Left ventricle myocardium inferior (tissue), 1 donor: Measurements from ENCODE around the gene SIRT2. TPM values are rescaled to one million over a fixed set of nuclear protein-coding genes. Genes with fewer than 3 reads are reported as not detected.

ENCODE experiments used
- DNase-seq: peaks from one replicate; pipeline ENCODE4 v3.0.0-alpha.2; 2020
- H3K27ac ChIP-seq: fragments of 200-600 bp; replicated peaks from 2 replicates; pipeline ENCODE4 v1.8.0; 2021
- H3K27me3 ChIP-seq: fragments of 200-600 bp; 2 replicates; pipeline ENCODE4 v1.8.0; 2021; ENCODE audit warnings: low read depth
- H3K36me3 ChIP-seq: fragments of 200-600 bp; 2 replicates; pipeline ENCODE4 v1.8.0; 2021
- H3K4me1 ChIP-seq: fragments of 200-600 bp; 2 replicates; pipeline ENCODE4 v1.8.0; 2021
- H3K4me3 ChIP-seq: fragments of 200-600 bp; 2 replicates; pipeline ENCODE4 v1.8.0; 2021; ENCODE audit warnings: mild to moderate bottlenecking, moderate library complexity
- H3K9me3 ChIP-seq: fragments of 200-600 bp; replicated peaks from 2 replicates; pipeline ENCODE4 v1.8.0; 2021
- intact Hi-C: fragments of 100-400 bp; cut with micrococcal nuclease; formaldehyde crosslinking; loops from one replicate; pipeline ENCODE4 v1.11.0; 2022
- total RNA-seq: library from RNA; stranded (reverse); fragmentation: NEBNext Ultra II Directional; extraction: Animal tissue kit (Norgen Biotek cat#: 25700); gene quantifications from one replicate; pipeline ENCODE4 v1.2.1, GENCODE V29; 2021
- TF ChIP-seq, protein P1 (sequence below): fragments of 200-600 bp; IDR thresholded peaks from 2 replicates; pipeline ENCODE4 v1.8.0; 2021; ENCODE audit warnings: antibody characterized with exemption, mild to moderate bottlenecking, borderline replicate concordance
- donor health status: DM: no; HTN: yes; CAD: no; lungs with severe emphysema.

Gene SIRT2
- total RNA-seq, 1 donor from 2014 or later = 99.0 TPM

DNA sequence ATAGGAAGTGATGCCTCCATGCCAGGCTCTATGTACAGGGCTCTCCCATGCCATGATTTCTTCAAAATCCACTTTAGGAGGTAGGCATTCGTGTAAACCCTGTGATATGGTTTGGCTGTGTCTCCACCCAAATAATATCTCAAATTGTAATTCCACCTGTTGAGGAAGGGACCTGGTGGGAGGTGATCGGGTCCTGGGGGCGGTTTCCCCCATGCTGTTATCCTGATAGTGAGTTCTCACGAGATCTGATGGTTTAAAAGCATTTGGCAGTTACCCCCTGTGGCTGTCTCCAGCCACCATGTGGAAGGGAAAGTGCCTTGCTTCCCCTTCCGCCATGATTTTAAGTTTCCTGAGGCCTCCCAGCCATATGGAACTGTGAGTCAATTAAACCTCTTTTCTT is 23.1 kb upstream of the SIRT2 start:
- no peak for DNase-seq
- intact Hi-C loops = no loop called here
- H3K9me3 ChIP-seq = no peaks in the 10 kb centered on the region
- no peaks in the 10 kb centered on the region for H3K27me3 ChIP-seq
- no peak overlapping the region for H3K27ac ChIP-seq
- no peaks in the 10 kb centered on the region for H3K4me1 ChIP-seq
- peaks cover 35% of the 10 kb centered on the region for H3K36me3 ChIP-seq
- TF ChIP-seq, protein P1, sequence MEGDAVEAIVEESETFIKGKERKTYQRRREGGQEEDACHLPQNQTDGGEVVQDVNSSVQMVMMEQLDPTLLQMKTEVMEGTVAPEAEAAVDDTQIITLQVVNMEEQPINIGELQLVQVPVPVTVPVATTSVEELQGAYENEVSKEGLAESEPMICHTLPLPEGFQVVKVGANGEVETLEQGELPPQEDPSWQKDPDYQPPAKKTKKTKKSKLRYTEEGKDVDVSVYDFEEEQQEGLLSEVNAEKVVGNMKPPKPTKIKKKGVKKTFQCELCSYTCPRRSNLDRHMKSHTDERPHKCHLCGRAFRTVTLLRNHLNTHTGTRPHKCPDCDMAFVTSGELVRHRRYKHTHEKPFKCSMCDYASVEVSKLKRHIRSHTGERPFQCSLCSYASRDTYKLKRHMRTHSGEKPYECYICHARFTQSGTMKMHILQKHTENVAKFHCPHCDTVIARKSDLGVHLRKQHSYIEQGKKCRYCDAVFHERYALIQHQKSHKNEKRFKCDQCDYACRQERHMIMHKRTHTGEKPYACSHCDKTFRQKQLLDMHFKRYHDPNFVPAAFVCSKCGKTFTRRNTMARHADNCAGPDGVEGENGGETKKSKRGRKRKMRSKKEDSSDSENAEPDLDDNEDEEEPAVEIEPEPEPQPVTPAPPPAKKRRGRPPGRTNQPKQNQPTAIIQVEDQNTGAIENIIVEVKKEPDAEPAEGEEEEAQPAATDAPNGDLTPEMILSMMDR = no peak
- H3K4me3 ChIP-seq = no peak overlapping the region

GRCh38 chr19:38921420-38922274 is 22.2 kb upstream of the SIRT2 start:
- intact Hi-C loops = no loop called here
- no peaks in the 10 kb centered on the region for H3K27me3 ChIP-seq
- DNase-seq = no peak
- H3K27ac ChIP-seq = no peak overlapping the region
- H3K4me1 ChIP-seq = no peaks in the 10 kb centered on the region
- peaks cover 35% of the 10 kb centered on the region for H3K36me3 ChIP-seq
- H3K9me3 ChIP-seq = no peaks in the 10 kb centered on the region
- H3K4me3 ChIP-seq = no peak overlapping the region
- TF ChIP-seq, protein P1 = no peak

GRCh38 chr19:38920602-38921419 is 21.4 kb upstream of the SIRT2 start:
- no peaks in the 10 kb centered on the region for H3K27me3 ChIP-seq
- intact Hi-C loops = no loop called here
- DNase-seq = no peak
- no peak overlapping the region for H3K4me3 ChIP-seq
- TF ChIP-seq, protein P1 = no peak
- peaks cover 35% of the 10 kb centered on the region for H3K36me3 ChIP-seq
- H3K4me1 ChIP-seq = no peaks in the 10 kb centered on the region
- H3K27ac ChIP-seq = no peak overlapping the region
- H3K9me3 ChIP-seq = no peaks in the 10 kb centered on the region

GRCh38 chr19:38919837-38920601 is 20.6 kb upstream of the SIRT2 start:
- intact Hi-C loops = no loop called here
- no peak for DNase-seq
- Histone ChIP-seq H3K9me3 (no peaks in the 10 kb centered on the region), H3K27ac (no peak overlapping the region), H3K36me3 (peaks cover 32% of the 10 kb centered on the region), H3K4me3 (no peak overlapping the region), H3K27me3 (no peaks in the 10 kb centered on the region), H3K4me1 (no peaks in the 10 kb centered on the region)
- TF ChIP-seq, protein P1 = no peak

DNA sequence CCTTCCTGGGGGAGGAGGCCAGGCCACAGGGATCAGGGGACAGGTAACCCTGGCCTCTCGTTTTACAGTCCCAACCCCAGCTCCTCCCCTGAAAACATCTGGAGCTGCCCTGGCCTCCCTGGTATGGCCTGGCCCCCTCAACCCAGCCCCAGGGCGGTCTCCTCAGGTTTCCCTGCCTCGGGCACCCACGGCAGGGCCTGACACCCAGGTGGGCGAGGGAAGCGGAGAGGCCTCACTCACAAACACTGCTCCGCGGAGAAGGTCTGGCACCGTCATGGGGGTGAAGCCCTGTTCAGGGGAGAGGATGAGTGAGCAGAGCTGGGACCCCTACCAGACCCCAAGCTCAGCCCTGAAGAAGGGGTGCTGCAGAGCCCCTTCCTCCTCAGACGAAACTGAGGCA is 19.1 kb upstream of the SIRT2 start:
- peaks cover 18% of the 10 kb centered on the region for H3K36me3 ChIP-seq
- H3K4me1 ChIP-seq = no peaks in the 10 kb centered on the region
- H3K4me3 ChIP-seq = no peak overlapping the region
- no peaks in the 10 kb centered on the region for H3K9me3 ChIP-seq
- intact Hi-C loops = no loop called here
- H3K27ac ChIP-seq = no peak overlapping the region
- TF ChIP-seq, protein P1 = no peak
- DNase-seq = no peak
- H3K27me3 ChIP-seq = no peaks in the 10 kb centered on the region
